PC-9 (cell line): Measurements from ENCODE around the gene ITSN1. TPM values are rescaled to one million over a fixed set of nuclear protein-coding genes. Genes with fewer than 3 reads are reported as not detected.

Source experiments
- BruUV-seq: library from RNA; stranded (reverse); fragments of 400-500 nt; replicated peaks from 2 replicates; lab custom pipeline; 2021; lab: Mats Ljungman, UMichigan
- CTCF ChIA-PET: fragments of 300-600 bp; sonication (Branson Sonifier 250); formaldehyde crosslinking; loops from one replicate; lab custom pipeline; 2022; ENCODE audit warnings: antibody characterized with exemption; lab: Charles Lee
- POLR2A ChIA-PET: fragments of 300-600 bp; sonication (Branson Sonifier 250); formaldehyde crosslinking; loops from one replicate; lab custom pipeline; 2022; ENCODE audit warnings: antibody characterized with exemption; ENCODE audit not compliant: unreplicated experiment; lab: Charles Lee
- DNase-seq, 2 experiments: peaks; one replicate each; pipeline versions ENCODE4 v3.0.0 to v3.0.0-alpha.2; 2015 to 2022; ENCODE audit warnings: mixed read lengths in 1 of 2
- H2AFZ ChIP-seq: fragments of 200-600 bp; sonication (generic); 2 replicates; pipeline ENCODE4 v1.8.1; 2017; ENCODE audit warnings: antibody characterized with exemption
- H3F3A ChIP-seq: fragments of 200-600 bp; sonication (generic); 2 replicates; pipeline ENCODE4 v1.8.1; 2017; ENCODE audit warnings: antibody characterized with exemption, mild to moderate bottlenecking, low read depth; ENCODE audit not compliant: insufficient read depth
- H3K27ac ChIP-seq: fragments of 200-600 bp; sonication (generic); 2 replicates; pipeline ENCODE4 v1.6.1; 2016; ENCODE audit warnings: mixed run types
- H3K27me3 ChIP-seq: fragments of 200-600 bp; sonication (generic); 2 replicates; pipeline ENCODE4 v1.6.1; 2016; ENCODE audit warnings: low read depth, mixed run types; ENCODE audit not compliant: insufficient read depth
- H3K36me3 ChIP-seq: fragments of 200-600 bp; sonication (generic); 2 replicates; pipeline ENCODE4 v1.6.1; 2016; ENCODE audit warnings: low read depth, mixed run types
- H3K4me1 ChIP-seq: fragments of 200-600 bp; sonication (generic); replicated peaks from 2 replicates; pipeline ENCODE4 v1.6.1; 2016; ENCODE audit warnings: mixed run types; ENCODE audit not compliant: insufficient read depth
- H3K4me2 ChIP-seq: fragments of 200-600 bp; sonication (generic); 2 replicates; pipeline ENCODE4 v1.6.1; 2017; ENCODE audit warnings: mixed run types
- H3K4me3 ChIP-seq: fragments of 200-600 bp; sonication (generic); 2 replicates; pipeline ENCODE4 v1.6.1; 2016; ENCODE audit warnings: mixed run types
- H3K79me2 ChIP-seq: fragments of 200-600 bp; sonication (generic); 2 replicates; pipeline ENCODE4 v1.6.1; 2017; ENCODE audit warnings: low read depth, mixed run types
- H3K9me2 ChIP-seq: fragments of 200-600 bp; sonication (generic); 2 replicates; pipeline ENCODE4 v1.8.1; 2017; ENCODE audit warnings: mild to moderate bottlenecking; ENCODE audit not compliant: insufficient read depth
- H3K9me3 ChIP-seq: fragments of 200-600 bp; sonication (generic); 2 replicates; pipeline ENCODE4 v1.8.1; 2016; ENCODE audit warnings: low read depth; ENCODE audit not compliant: insufficient read depth
- H4K20me1 ChIP-seq: fragments of 200-600 bp; sonication (generic); 2 replicates; pipeline ENCODE4 v1.8.1; 2017; ENCODE audit not compliant: insufficient read depth
- CTCF ChIP-seq: fragments of 200-600 bp; sonication (generic); conservative IDR thresholded peaks from 2 replicates; pipeline ENCODE4 v1.6.1; 2017; ENCODE audit warnings: mixed run types, antibody characterized with exemption, mild to moderate bottlenecking, moderate library complexity
- EZH2 ChIP-seq: fragments of 200-600 bp; sonication (generic); IDR thresholded peaks from 2 replicates; pipeline ENCODE4 v1.8.0; 2017; ENCODE audit warnings: antibody characterized with exemption, low read depth
- intact Hi-C: fragments of 100-400 bp; cut with micrococcal nuclease; formaldehyde crosslinking; loops from one replicate; pipeline ENCODE4 v1.10.0; 2022; ENCODE audit not compliant: unreplicated experiment
- total RNA-seq: library from RNA; stranded (reverse); gene quantifications from 2 replicates; pipeline ENCODE4 v1.2.3, GENCODE V29; 2021

ITSN1 gene
- total RNA-seq, 1 experiment from 2014 or later: 46.3 TPM

GRCh38 chr21:33643658-33644311 is 1.5 kb downstream of the ITSN1 start:
- Histone ChIP-seq H3K79me2 (peaks cover 77% of the 10 kb centered on the region), H3K27ac (no peak overlapping the region), H3K9me3 (no peaks in the 10 kb centered on the region), H3K9me2 (no peaks in the 10 kb centered on the region), H3K4me1 (peaks cover 21% of the 10 kb centered on the region), H3K4me3 (peak overlapping the region; percentile 76), H3F3A (no peaks in the 10 kb centered on the region; the same call in 1 of the 2 replicates), H3K4me2 (peak overlapping the region; percentile 80), H2AFZ (peak overlapping the region; percentile 79), H4K20me1 (no peaks in the 10 kb centered on the region), H3K36me3 (no peaks in the 10 kb centered on the region), H3K27me3 (no peaks in the 10 kb centered on the region)
- ChIA-PET POLR2A (no interaction called here), CTCF (no interaction called here)
- intact Hi-C loops: loop anchor here (10.0 kb wide), 1 partner anchor 251 kb away; no protein-coding TSS in a partner anchor
- DNase-seq: peak in 1 of 2 experiments; percentile 3
- BruUV-seq: TSS peak; percentile 45
- TF ChIP-seq CTCF (no peak), EZH2 (no peak)

GRCh38 chr21:33644383-33645074 is 2.2 kb downstream of the ITSN1 start:
- intact Hi-C loops: loop anchor here (10.0 kb wide), 1 partner anchor 250 kb away; no protein-coding TSS in a partner anchor
- Histone ChIP-seq H2AFZ (no peak overlapping the region), H4K20me1 (no peaks in the 10 kb centered on the region), H3F3A (no peaks in the 10 kb centered on the region; the same call in 1 of the 2 replicates), H3K9me3 (no peaks in the 10 kb centered on the region), H3K79me2 (peaks cover 74% of the 10 kb centered on the region), H3K27ac (no peak overlapping the region), H3K4me3 (peak overlapping the region; percentile 76; the same call in 1 of the 2 replicates), H3K4me2 (peak overlapping the region; percentile 80), H3K4me1 (peaks cover 21% of the 10 kb centered on the region), H3K9me2 (no peaks in the 10 kb centered on the region), H3K27me3 (no peaks in the 10 kb centered on the region), H3K36me3 (no peaks in the 10 kb centered on the region)
- TF ChIP-seq EZH2 (no peak), CTCF (no peak)
- no peak for DNase-seq
- POLR2A ChIA-PET: interaction anchor here (0.7 kb wide), 1 partner anchor 19 kb away, joined by 5 read pairs; no protein-coding TSS in a partner anchor
- CTCF ChIA-PET: no interaction called here
- no TSS peak for BruUV-seq

- H3K36me3 ChIP-seq: no peaks in the 10 kb centered on the region
- H3F3A ChIP-seq: no peaks in the 10 kb centered on the region; the same call in 1 of the 2 replicates
- BruUV-seq: no TSS peak
- no peaks in the 10 kb centered on the region for H3K9me3 ChIP-seq
- peaks cover 64% of the 10 kb centered on the region for H3K79me2 ChIP-seq
- DNase-seq: peak in 1 of 2 experiments; percentile 40
- no peak overlapping the region for H2AFZ ChIP-seq
- 0 out of 2 replicates have a peak overlapping the region, but pooled peaks have one; percentile 19 for H3K4me2 ChIP-seq
- H3K4me3 ChIP-seq: no peak overlapping the region
- H3K9me2 ChIP-seq: no peaks in the 10 kb centered on the region
- H3K27ac ChIP-seq: no peak overlapping the region
- POLR2A ChIA-PET: no interaction called here
- no peaks in the 10 kb centered on the region for H4K20me1 ChIP-seq
- CTCF ChIA-PET: no interaction called here
- peaks cover 13% of the 10 kb centered on the region for H3K4me1 ChIP-seq
- H3K27me3 ChIP-seq: no peaks in the 10 kb centered on the region
- TF ChIP-seq CTCF (no peak), EZH2 (no peak)
- intact Hi-C loops: loop anchor here (10.0 kb wide), 1 partner anchor 249 kb away; no protein-coding TSS in a partner anchor
Observed at GRCh38 chr21:33645730-33646129, 3.4 kb downstream of the ITSN1 start.
